ENCODE results near the gene ZNF615. TPM values are rescaled to one million over a fixed set of nuclear protein-coding genes. Genes with fewer than 3 reads are reported as not detected.
"Not testable (repeated sequence)": the region's sequence is repeated elsewhere in the genome, so short reads cannot be mapped to it uniquely, and the experiment has no call there.

The ZNF615 gene
- total RNA-seq, 3 donors from 2014 or later (not counting 1 experiment from before 2014, with no cell fraction given): 15.4 to 26.3 (median 19.9) TPM

DNA sequence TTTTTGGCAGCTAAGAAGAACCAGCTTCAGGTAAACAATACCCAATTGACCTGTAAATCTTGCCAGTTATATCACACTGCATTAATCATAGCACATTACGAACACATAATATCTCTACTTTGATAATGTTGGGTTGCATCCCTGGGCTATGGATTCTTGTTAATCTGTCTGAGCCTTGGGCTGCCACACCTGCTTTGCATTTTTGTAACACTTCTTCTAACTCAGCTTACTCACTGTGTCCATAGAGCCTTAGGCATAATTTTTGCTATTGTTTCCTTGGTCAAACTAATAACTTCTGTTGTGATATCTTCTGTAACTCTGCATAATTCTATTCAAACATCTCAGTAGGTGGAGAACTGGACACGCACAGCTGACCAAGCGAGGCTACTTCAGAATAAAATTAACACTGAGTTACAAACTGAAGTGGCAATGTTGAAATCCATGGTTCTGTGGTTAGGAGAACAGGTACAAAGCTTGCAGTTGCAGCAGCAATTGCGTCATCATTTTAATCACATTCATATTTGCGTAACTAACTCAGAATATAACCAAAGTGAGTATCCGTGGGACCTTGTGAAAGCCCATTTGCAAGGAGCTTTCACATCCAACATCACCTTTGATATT is 27.8 kb downstream of the ZNF615 start:
- intact Hi-C loops (cut with micrococcal nuclease): no loop called here
- Histone ChIP-seq H3K4me3 (ENCODE audit: low read length) (no peak overlapping the region), H3K27ac (ENCODE audit: low read length) (no peak overlapping the region), H3K9me3 (ENCODE audit: control insufficient read depth, insufficient read depth, low read length) (peaks cover 67% of the 10 kb centered on the region), H3K36me3 (ENCODE audit: control insufficient read depth, insufficient read depth, low read length) (peaks cover 18% of the 10 kb centered on the region), H3K27me3 (ENCODE audit: control insufficient read depth, insufficient read depth, low read length) (no peaks in the 10 kb centered on the region), H3K4me1 (ENCODE audit: control insufficient read depth, insufficient read depth, low read length) (no peaks in the 10 kb centered on the region)
- DNase-seq (no peak), ATAC-seq (no peak)
- Mint-ChIP-seq H3K27me3 (ENCODE audit: low read depth in 2 of 2) (no peaks in the 10 kb centered on the region), H3K9me3 (peaks cover 10 to 23% of the 10 kb centered on the region in 2 donors), H3K27ac (no peak overlapping the region), H3K4me1 (peaks cover 5 to 10% of the 10 kb centered on the region in 2 donors), H3K36me3 (peaks cover 45% of the 10 kb centered on the region), H3K4me3 (no peak overlapping the region)
- TF ChIP-seq, protein P1, sequence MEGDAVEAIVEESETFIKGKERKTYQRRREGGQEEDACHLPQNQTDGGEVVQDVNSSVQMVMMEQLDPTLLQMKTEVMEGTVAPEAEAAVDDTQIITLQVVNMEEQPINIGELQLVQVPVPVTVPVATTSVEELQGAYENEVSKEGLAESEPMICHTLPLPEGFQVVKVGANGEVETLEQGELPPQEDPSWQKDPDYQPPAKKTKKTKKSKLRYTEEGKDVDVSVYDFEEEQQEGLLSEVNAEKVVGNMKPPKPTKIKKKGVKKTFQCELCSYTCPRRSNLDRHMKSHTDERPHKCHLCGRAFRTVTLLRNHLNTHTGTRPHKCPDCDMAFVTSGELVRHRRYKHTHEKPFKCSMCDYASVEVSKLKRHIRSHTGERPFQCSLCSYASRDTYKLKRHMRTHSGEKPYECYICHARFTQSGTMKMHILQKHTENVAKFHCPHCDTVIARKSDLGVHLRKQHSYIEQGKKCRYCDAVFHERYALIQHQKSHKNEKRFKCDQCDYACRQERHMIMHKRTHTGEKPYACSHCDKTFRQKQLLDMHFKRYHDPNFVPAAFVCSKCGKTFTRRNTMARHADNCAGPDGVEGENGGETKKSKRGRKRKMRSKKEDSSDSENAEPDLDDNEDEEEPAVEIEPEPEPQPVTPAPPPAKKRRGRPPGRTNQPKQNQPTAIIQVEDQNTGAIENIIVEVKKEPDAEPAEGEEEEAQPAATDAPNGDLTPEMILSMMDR (IDR thresholded peaks at IDR 0.05): no peak
- 96% methylated on average over 6 of the region's 6 CpGs for WGBS (ENCODE audit: insufficient coverage)

DNA sequence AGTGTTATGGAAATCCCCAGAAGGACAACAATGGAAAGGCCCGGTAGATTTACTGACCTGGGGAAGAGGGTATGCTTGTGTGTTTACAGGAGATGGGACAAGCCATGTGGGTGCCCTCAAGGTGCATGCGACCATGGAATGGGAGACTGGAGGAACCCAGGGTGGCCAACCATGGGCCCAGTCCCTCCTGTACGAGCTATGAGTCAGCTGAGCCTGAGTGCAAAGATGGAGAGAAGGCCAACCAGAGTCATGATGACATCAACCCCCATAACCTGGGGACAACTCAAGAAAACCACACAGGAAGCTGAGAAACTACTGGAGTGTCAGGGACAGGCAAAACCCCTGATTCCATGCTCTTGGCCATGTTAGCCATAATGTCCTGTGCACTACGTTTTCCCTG is 29.1 kb downstream of the ZNF615 start:
- H3K9me3 Mint-ChIP-seq: peaks cover 10 to 26% of the 10 kb centered on the region in 2 donors
- DNase-seq (no peak), ATAC-seq (no peak)
- TF ChIP-seq, protein P1 (IDR thresholded peaks at IDR 0.05): no peak
- peaks cover 28% of the 10 kb centered on the region for H3K36me3 ChIP-seq (ENCODE audit: control insufficient read depth, insufficient read depth, low read length)
- H3K4me3 Mint-ChIP-seq: no peak overlapping the region
- no peaks in the 10 kb centered on the region for H3K4me1 ChIP-seq (ENCODE audit: control insufficient read depth, insufficient read depth, low read length)
- no peaks in the 10 kb centered on the region for H3K27me3 ChIP-seq (ENCODE audit: control insufficient read depth, insufficient read depth, low read length)
- H3K4me3 ChIP-seq (ENCODE audit: low read length): no peak overlapping the region
- H3K9me3 ChIP-seq (ENCODE audit: control insufficient read depth, insufficient read depth, low read length): peaks cover 75% of the 10 kb centered on the region
- no peak overlapping the region for H3K27ac Mint-ChIP-seq
- WGBS (ENCODE audit: insufficient coverage): 97% methylated on average over 4 of the region's 4 CpGs
- no peaks in the 10 kb centered on the region for H3K27me3 Mint-ChIP-seq (ENCODE audit: low read depth in 2 of 2)
- H3K36me3 Mint-ChIP-seq: peaks cover 55% of the 10 kb centered on the region
- H3K4me1 Mint-ChIP-seq: peaks cover 5 to 10% of the 10 kb centered on the region in 2 donors
- no peak overlapping the region for H3K27ac ChIP-seq (ENCODE audit: low read length)
- intact Hi-C loops (cut with micrococcal nuclease): no loop called here

DNA sequence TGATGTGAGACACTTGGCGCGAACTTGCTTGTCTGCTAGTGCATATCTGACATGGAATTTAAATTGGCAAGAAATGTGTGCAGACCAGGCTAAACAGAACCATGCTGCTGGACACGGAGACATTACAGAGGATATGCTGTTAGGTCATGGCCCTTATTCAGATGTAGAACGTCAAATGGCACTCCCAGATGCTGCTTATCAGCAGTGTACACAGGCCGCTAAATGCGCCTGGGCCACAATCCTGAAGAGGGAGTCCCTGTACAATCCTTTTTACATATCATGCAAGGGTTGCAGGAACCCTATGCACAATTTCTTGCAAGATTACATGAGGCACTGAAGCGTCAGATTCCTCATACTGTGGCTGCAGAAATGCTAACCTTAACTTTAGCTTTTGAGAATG is 30.7 kb downstream of the ZNF615 start:
- Mint-ChIP-seq H3K27ac (no peak overlapping the region), H3K36me3 (peaks cover 62% of the 10 kb centered on the region), H3K4me1 (peaks cover 5 to 10% of the 10 kb centered on the region in 2 donors), H3K4me3 (no peak overlapping the region), H3K9me3 (peaks cover 12 to 24% of the 10 kb centered on the region in 2 donors), H3K27me3 (ENCODE audit: low read depth in 2 of 2) (no peaks in the 10 kb centered on the region)
- DNase-seq (no peak), ATAC-seq (no peak)
- H3K36me3 ChIP-seq (ENCODE audit: control insufficient read depth, insufficient read depth, low read length): peaks cover 39% of the 10 kb centered on the region
- intact Hi-C loops (cut with micrococcal nuclease): no loop called here
- peaks cover 76% of the 10 kb centered on the region for H3K9me3 ChIP-seq (ENCODE audit: control insufficient read depth, insufficient read depth, low read length)
- TF ChIP-seq, protein P1 (IDR thresholded peaks at IDR 0.05): no peak
- no peak overlapping the region for H3K4me3 ChIP-seq (ENCODE audit: low read length)
- 92% methylated on average over 7 of the region's 7 CpGs for WGBS (ENCODE audit: insufficient coverage)
- H3K27me3 ChIP-seq (ENCODE audit: control insufficient read depth, insufficient read depth, low read length): no peaks in the 10 kb centered on the region
- no peak overlapping the region for H3K27ac ChIP-seq (ENCODE audit: low read length)
- H3K4me1 ChIP-seq (ENCODE audit: control insufficient read depth, insufficient read depth, low read length): no peaks in the 10 kb centered on the region

DNA sequence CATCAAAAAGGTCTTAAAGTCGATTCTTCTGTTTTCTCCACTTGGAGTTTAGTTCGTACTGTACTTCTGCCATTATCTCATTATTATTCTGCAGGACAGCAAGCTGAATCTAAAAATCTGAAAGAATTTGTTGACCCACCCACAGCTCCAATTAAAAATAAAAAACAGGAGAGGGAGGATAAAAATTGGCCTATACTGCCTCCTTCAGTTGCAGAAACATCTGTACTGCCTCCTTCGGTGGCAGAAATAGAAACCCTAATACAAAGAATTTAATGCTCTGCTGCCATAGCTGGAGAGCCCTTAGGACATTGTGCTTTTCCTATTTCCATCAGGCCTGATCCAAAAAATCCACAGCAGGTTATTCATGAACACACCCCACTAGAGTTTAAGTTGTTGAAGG is 31.2 kb downstream of the ZNF615 start:
- Histone ChIP-seq H3K27ac (ENCODE audit: low read length) (no peak overlapping the region), H3K9me3 (ENCODE audit: control insufficient read depth, insufficient read depth, low read length) (peaks cover 79% of the 10 kb centered on the region), H3K27me3 (ENCODE audit: control insufficient read depth, insufficient read depth, low read length) (no peaks in the 10 kb centered on the region), H3K4me3 (ENCODE audit: low read length) (no peak overlapping the region), H3K36me3 (ENCODE audit: control insufficient read depth, insufficient read depth, low read length) (peaks cover 43% of the 10 kb centered on the region), H3K4me1 (ENCODE audit: control insufficient read depth, insufficient read depth, low read length) (no peaks in the 10 kb centered on the region)
- Mint-ChIP-seq H3K9me3 (peaks cover 12 to 27% of the 10 kb centered on the region in 2 donors), H3K27me3 (ENCODE audit: low read depth in 2 of 2) (no peaks in the 10 kb centered on the region), H3K4me1 (peaks cover 5 to 10% of the 10 kb centered on the region in 2 donors), H3K4me3 (no peak overlapping the region), H3K27ac (no peak overlapping the region), H3K36me3 (peaks cover 64% of the 10 kb centered on the region)
- no peak for DNase-seq
- TF ChIP-seq, protein P1 (IDR thresholded peaks at IDR 0.05): no peak
- WGBS (ENCODE audit: insufficient coverage): 100% methylated on average over 3 of the region's 3 CpGs
- intact Hi-C loops (cut with micrococcal nuclease): no loop called here
- ATAC-seq: no peak

DNA sequence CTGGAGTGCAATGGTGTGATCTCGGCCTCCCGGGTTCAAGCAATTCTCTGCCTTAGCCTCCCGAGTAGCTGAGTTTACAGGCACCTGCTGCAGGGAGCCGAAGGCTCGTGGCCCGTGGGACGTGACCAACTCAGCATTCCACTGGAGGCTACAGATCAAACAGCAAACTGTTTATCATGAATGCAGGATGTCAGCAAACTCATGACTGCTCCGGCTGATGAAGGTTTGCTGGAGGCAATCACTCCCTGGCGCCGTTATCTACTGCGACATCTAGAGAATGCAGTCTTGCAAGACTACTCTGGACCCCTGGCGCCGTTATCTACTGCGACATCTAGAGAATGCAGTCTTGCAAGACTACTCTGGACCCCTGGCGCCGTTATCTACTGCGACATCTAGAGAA is 32.2 kb downstream of the ZNF615 start:
- 97% methylated on average over 17 of the region's 17 CpGs for WGBS (ENCODE audit: insufficient coverage)
- H3K27me3 Mint-ChIP-seq (ENCODE audit: low read depth in 2 of 2); H3K4me3 Mint-ChIP-seq; H3K27ac Mint-ChIP-seq; H3K4me1 ChIP-seq (ENCODE audit: control insufficient read depth, insufficient read depth, low read length); H3K27ac ChIP-seq (ENCODE audit: low read length); H3K4me3 ChIP-seq (ENCODE audit: low read length); ATAC-seq; H3K27me3 ChIP-seq (ENCODE audit: control insufficient read depth, insufficient read depth, low read length); intact Hi-C loops (cut with micrococcal nuclease); DNase-seq; H3K4me1 Mint-ChIP-seq: not testable (repeated sequence)
- H3K36me3 Mint-ChIP-seq: peaks cover 67% of the 10 kb centered on the region
- peaks cover 83% of the 10 kb centered on the region for H3K9me3 ChIP-seq (ENCODE audit: control insufficient read depth, insufficient read depth, low read length)
- peaks cover 49% of the 10 kb centered on the region for H3K36me3 ChIP-seq (ENCODE audit: control insufficient read depth, insufficient read depth, low read length)
- peaks cover 12 to 25% of the 10 kb centered on the region in 2 donors for H3K9me3 Mint-ChIP-seq
